Neural progenitor cell (in vitro differentiated cells): ENCODE measurements around the gene DQX1. TPM values are rescaled to one million over a fixed set of nuclear protein-coding genes. Genes with fewer than 3 reads are reported as not detected.

Source experiments
- DNase-seq: peaks from one replicate; pipeline ENCODE4 v3.0.0-alpha.2; 2016; ENCODE audit warnings: low spot score
- H2AFZ ChIP-seq: fragments of 200-600 bp; sonication (generic); replicated peaks from 2 replicates; pipeline ENCODE4 v1.6.1; 2016; ENCODE audit warnings: antibody characterized with exemption
- H3F3A ChIP-seq: fragments of 200-600 bp; sonication (generic); 2 replicates; pipeline ENCODE4 v1.6.1; 2016; ENCODE audit warnings: antibody characterized with exemption, low read depth
- H3K27ac ChIP-seq: fragments of 200-600 bp; sonication (generic); 2 replicates; pipeline ENCODE4 v1.5.1; 2016; ENCODE audit warnings: mild to moderate bottlenecking
- H3K27me3 ChIP-seq: fragments of 200-600 bp; sonication (generic); 2 replicates; pipeline ENCODE4 v1.6.1; 2016; ENCODE audit warnings: mild to moderate bottlenecking, moderate library complexity
- H3K36me3 ChIP-seq: fragments of 200-600 bp; sonication (generic); 2 replicates; pipeline ENCODE4 v1.5.1; 2016
- H3K4me1 ChIP-seq: fragments of 200-600 bp; sonication (generic); 2 replicates; pipeline ENCODE4 v1.6.1; 2016; ENCODE audit warnings: mixed run types
- H3K4me2 ChIP-seq: fragments of 200-600 bp; sonication (generic); 2 replicates; pipeline ENCODE4 v1.6.1; 2016
- H3K4me3 ChIP-seq: fragments of 200-600 bp; sonication (generic); 2 replicates; pipeline ENCODE4 v1.5.1; 2016
- H3K79me2 ChIP-seq: fragments of 200-600 bp; sonication (generic); 2 replicates; pipeline ENCODE4 v1.6.1; 2016; ENCODE audit warnings: low read depth
- H3K9ac ChIP-seq: fragments of 200-600 bp; sonication (generic); 2 replicates; pipeline ENCODE4 v1.6.1; 2016
- H3K9me3 ChIP-seq: fragments of 200-600 bp; sonication (generic); 2 replicates; pipeline ENCODE4 v1.5.1; 2016; ENCODE audit warnings: low read depth
- H4K20me1 ChIP-seq: fragments of 200-600 bp; sonication (generic); 2 replicates; pipeline ENCODE4 v1.6.1; 2016; ENCODE audit warnings: low read depth
- H3K27ac Mint-ChIP-seq: 3 replicates; pipeline ENCODE4 v1.8.0; 2021; ENCODE audit warnings: mixed read lengths
- H3K27me3 Mint-ChIP-seq: 2 replicates; pipeline ENCODE4 v1.8.0; 2022; ENCODE audit warnings: low read depth, mild to moderate bottlenecking, inconsistent platforms, moderate library complexity, mixed read lengths; ENCODE audit not compliant: insufficient read depth
- H3K36me3 Mint-ChIP-seq: 3 replicates; pipeline ENCODE4 v1.8.0; 2021; ENCODE audit warnings: mixed read lengths
- H3K4me1 Mint-ChIP-seq: 3 replicates; pipeline ENCODE4 v1.8.0; 2021; ENCODE audit warnings: mixed read lengths
- H3K4me3 Mint-ChIP-seq: 3 replicates; pipeline ENCODE4 v1.8.0; 2021; ENCODE audit warnings: mild to moderate bottlenecking, moderate library complexity, mixed read lengths
- H3K9me3 Mint-ChIP-seq: 3 replicates; pipeline ENCODE4 v1.8.0; 2020; ENCODE audit warnings: mixed read lengths
- EZH2 ChIP-seq: fragments of 200-600 bp; sonication (generic); IDR thresholded peaks from 2 replicates; pipeline ENCODE4 v1.6.1; 2017; ENCODE audit warnings: antibody characterized with exemption, mild to moderate bottlenecking, moderate library complexity
- EZH2phosphoT487 ChIP-seq: fragments of 200-600 bp; sonication (generic); IDR thresholded peaks from 2 replicates; pipeline ENCODE4 v1.6.1; 2017; ENCODE audit warnings: antibody characterized with exemption
- total RNA-seq: library from RNA; depleted of rRNA; stranded (reverse); fragments of >200 nt; gene quantifications from 2 replicates; pipeline ENCODE4 v1.2.3, GENCODE V29; 2015; ENCODE audit warnings: low replicate concordance
- TF ChIP-seq, protein P1 (sequence below): fragments of 200-600 bp; sonication (generic); IDR thresholded peaks from 2 replicates; pipeline ENCODE4 v1.5.1; 2017; ENCODE audit warnings: antibody characterized with exemption, mild to moderate bottlenecking

Gene DQX1
- total RNA-seq, 1 donor from 2014 or later = 0.11 TPM

DNA sequence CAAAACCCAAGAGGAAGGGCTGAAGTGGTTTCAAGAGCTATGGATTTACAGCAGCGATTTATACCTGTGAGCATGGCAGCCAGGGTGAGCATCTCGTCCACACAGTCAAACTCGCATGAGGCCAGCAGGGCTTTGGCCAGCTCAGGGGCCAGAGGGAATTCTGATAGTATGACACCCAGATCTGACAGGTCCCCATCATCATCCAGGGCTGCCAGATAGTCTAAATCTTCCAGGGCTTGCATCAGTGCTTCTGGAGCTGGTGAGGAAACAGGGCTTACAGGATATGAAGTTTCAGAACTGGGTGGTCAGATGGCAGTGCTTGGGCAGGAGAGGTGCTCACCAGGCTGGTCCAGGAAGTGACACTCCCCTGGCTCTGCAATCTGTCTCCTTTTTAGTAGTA lies 3.5 kb downstream of the DQX1 start:
- Mint-ChIP-seq H3K4me3 (no peak overlapping the region), H3K36me3 (peaks cover 15% of the 10 kb centered on the region), H3K27ac (no peak overlapping the region), H3K9me3 (no peaks in the 10 kb centered on the region), H3K27me3 (peaks cover 42% of the 10 kb centered on the region), H3K4me1 (peaks cover 3% of the 10 kb centered on the region)
- H3K4me2 ChIP-seq = no peak overlapping the region
- H3F3A ChIP-seq = no peaks in the 10 kb centered on the region
- H3K4me1 ChIP-seq = no peaks in the 10 kb centered on the region
- H3K79me2 ChIP-seq = peaks cover under 1% of the 10 kb centered on the region
- no peak overlapping the region for H3K27ac ChIP-seq
- no peaks in the 10 kb centered on the region for H4K20me1 ChIP-seq
- H2AFZ ChIP-seq = no peak overlapping the region
- H3K9me3 ChIP-seq = no peaks in the 10 kb centered on the region
- no peaks in the 10 kb centered on the region for H3K36me3 ChIP-seq
- H3K4me3 ChIP-seq = no peak overlapping the region
- TF ChIP-seq EZH2 (no peak), EZH2phosphoT487 (no peak)
- TF ChIP-seq, protein P1, sequence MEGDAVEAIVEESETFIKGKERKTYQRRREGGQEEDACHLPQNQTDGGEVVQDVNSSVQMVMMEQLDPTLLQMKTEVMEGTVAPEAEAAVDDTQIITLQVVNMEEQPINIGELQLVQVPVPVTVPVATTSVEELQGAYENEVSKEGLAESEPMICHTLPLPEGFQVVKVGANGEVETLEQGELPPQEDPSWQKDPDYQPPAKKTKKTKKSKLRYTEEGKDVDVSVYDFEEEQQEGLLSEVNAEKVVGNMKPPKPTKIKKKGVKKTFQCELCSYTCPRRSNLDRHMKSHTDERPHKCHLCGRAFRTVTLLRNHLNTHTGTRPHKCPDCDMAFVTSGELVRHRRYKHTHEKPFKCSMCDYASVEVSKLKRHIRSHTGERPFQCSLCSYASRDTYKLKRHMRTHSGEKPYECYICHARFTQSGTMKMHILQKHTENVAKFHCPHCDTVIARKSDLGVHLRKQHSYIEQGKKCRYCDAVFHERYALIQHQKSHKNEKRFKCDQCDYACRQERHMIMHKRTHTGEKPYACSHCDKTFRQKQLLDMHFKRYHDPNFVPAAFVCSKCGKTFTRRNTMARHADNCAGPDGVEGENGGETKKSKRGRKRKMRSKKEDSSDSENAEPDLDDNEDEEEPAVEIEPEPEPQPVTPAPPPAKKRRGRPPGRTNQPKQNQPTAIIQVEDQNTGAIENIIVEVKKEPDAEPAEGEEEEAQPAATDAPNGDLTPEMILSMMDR = no peak
- no peak overlapping the region for H3K9ac ChIP-seq
- H3K27me3 ChIP-seq = peaks cover 54% of the 10 kb centered on the region
- DNase-seq = no peak

- H3K36me3 ChIP-seq = no peaks in the 10 kb centered on the region
- H3K27ac ChIP-seq = no peak overlapping the region
- H3K9ac ChIP-seq = no peak overlapping the region
- no peak overlapping the region for H2AFZ ChIP-seq
- no peak overlapping the region for H3K27ac Mint-ChIP-seq
- H3K4me1 Mint-ChIP-seq = peaks cover 19% of the 10 kb centered on the region
- H3K79me2 ChIP-seq = no peaks in the 10 kb centered on the region
- peaks cover 8% of the 10 kb centered on the region for H3K9me3 Mint-ChIP-seq
- DNase-seq = no peak
- peak overlapping the region; percentile 55 for H3K4me3 Mint-ChIP-seq
- peaks cover 5% of the 10 kb centered on the region for H3K36me3 Mint-ChIP-seq
- TF ChIP-seq EZH2phosphoT487 (no peak), EZH2 (no peak)
- TF ChIP-seq, protein P1 = no peak
- H3K4me2 ChIP-seq = no peak overlapping the region
- peaks cover 26% of the 10 kb centered on the region for H4K20me1 ChIP-seq
- H3K27me3 ChIP-seq = peaks cover 100% of the 10 kb centered on the region
- H3K4me1 ChIP-seq = peaks cover 21% of the 10 kb centered on the region
- no peaks in the 10 kb centered on the region for H3K9me3 ChIP-seq
- H3K27me3 Mint-ChIP-seq = peaks cover 74% of the 10 kb centered on the region
- H3K4me3 ChIP-seq = no peak overlapping the region
- peaks cover 34% of the 10 kb centered on the region for H3F3A ChIP-seq
Measured at GRCh38 chr2:74516650-74517049, 9.4 kb downstream of the DQX1 start.

DNA sequence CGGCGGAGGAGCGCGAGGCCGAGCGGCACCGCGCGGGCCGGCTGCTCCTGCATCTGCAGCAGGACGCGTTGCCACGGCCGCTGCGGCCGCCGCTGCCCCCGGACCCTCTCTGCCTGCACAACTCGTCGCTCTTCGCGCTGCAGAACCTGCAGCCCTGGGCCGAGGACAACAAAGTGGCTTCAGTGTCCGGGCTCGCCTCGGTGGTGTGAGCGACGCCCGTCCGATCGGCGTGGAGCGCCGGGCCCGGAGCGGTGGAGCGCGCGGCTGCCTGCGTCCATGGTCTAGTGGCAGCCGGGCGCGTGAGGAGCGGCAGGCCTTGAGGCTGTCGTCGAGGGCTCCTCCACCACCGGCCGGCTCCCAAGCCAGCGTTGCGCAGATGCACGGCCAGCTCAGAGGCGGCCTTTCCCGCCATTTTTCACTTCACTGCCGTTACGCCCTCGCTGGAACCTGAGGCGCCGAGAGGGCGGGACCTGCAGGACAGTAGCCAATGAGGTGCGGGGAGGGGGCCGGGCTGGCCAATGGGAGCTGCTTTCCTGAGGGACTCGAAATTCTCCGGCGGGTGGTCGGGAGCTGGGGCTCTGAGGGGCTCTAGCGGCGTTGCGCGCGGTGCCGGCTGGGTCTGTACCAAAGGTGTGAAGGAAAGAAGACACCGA lies 9.9 kb downstream of the DQX1 start:
- Mint-ChIP-seq H3K4me3 (peak overlapping the region; percentile 55), H3K9me3 (peaks cover 8% of the 10 kb centered on the region), H3K27me3 (peaks cover 77% of the 10 kb centered on the region), H3K27ac (no peak overlapping the region), H3K36me3 (peaks cover 5% of the 10 kb centered on the region), H3K4me1 (peaks cover 19% of the 10 kb centered on the region)
- H2AFZ ChIP-seq = peak overlapping the region; percentile 74
- H3K4me3 ChIP-seq = peak overlapping the region; percentile 25
- H3F3A ChIP-seq = peaks cover 34% of the 10 kb centered on the region
- peaks cover 21% of the 10 kb centered on the region for H3K4me1 ChIP-seq
- H3K4me2 ChIP-seq = peak overlapping the region; percentile 69
- H4K20me1 ChIP-seq = peaks cover 26% of the 10 kb centered on the region
- TF ChIP-seq EZH2phosphoT487 (peak; percentile 80), EZH2 (peak; percentile 86)
- TF ChIP-seq, protein P1 = no peak
- H3K9me3 ChIP-seq = no peaks in the 10 kb centered on the region
- peaks cover 100% of the 10 kb centered on the region for H3K27me3 ChIP-seq
- peak; percentile 82 for DNase-seq
- no peak overlapping the region for H3K27ac ChIP-seq
- no peaks in the 10 kb centered on the region for H3K36me3 ChIP-seq
- no peaks in the 10 kb centered on the region for H3K79me2 ChIP-seq
- H3K9ac ChIP-seq = no peak overlapping the region
